ENCODE results near the gene CUL3. TPM values are rescaled to one million over a fixed set of nuclear protein-coding genes. Genes with fewer than 3 reads are reported as not detected.
"Not testable (repeated sequence)": the region's sequence is repeated elsewhere in the genome, so short reads cannot be mapped to it uniquely, and the experiment has no call there.

The CUL3 gene
- 100 to 1,000 TPM in 1 of 10 donors, 10 to 100 TPM in 9; 67.2 to 102 (median 80.5) TPM for polyA plus RNA-seq (ENCODE audit: insufficient read length in 10 of 10)
- long read RNA-seq, donor 1, full-length matches to known transcripts: 10 of 10 reads
- long read RNA-seq, donor 1, partial matches to known transcripts: 0 of 10 reads
- long read RNA-seq, donor 1, other reads (novel, unspliced or antisense): 0 of 10 reads
- long read RNA-seq, donor 2, full-length matches to known transcripts: 3 of 3 reads
- long read RNA-seq, donor 2, partial matches to known transcripts: 0 of 3 reads
- long read RNA-seq, donor 2, other reads (novel, unspliced or antisense): 0 of 3 reads
- long read RNA-seq, donor 3: 0 reads
- long read RNA-seq, donor 4, full-length matches to known transcripts: 4 of 4 reads
- long read RNA-seq, donor 4, partial matches to known transcripts: 0 of 4 reads
- long read RNA-seq, donor 4, other reads (novel, unspliced or antisense): 0 of 4 reads
- long read RNA-seq, donor 5, full-length matches to known transcripts: 6 of 13 reads
- long read RNA-seq, donor 5, partial matches to known transcripts: 7 of 13 reads
- long read RNA-seq, donor 5, other reads (novel, unspliced or antisense): 0 of 13 reads
- long read RNA-seq, donor 6, full-length matches to known transcripts: 2 of 2 reads
- long read RNA-seq, donor 6, partial matches to known transcripts: 0 of 2 reads
- long read RNA-seq, donor 6, other reads (novel, unspliced or antisense): 0 of 2 reads
- long read RNA-seq, donor 7, full-length matches to known transcripts: 9 of 9 reads
- long read RNA-seq, donor 7, partial matches to known transcripts: 0 of 9 reads
- long read RNA-seq, donor 7, other reads (novel, unspliced or antisense): 0 of 9 reads
- long read RNA-seq, donor 8, full-length matches to known transcripts: 6 of 6 reads
- long read RNA-seq, donor 8, partial matches to known transcripts: 0 of 6 reads
- long read RNA-seq, donor 8, other reads (novel, unspliced or antisense): 0 of 6 reads
- long read RNA-seq, donor 9: 0 reads

DNA sequence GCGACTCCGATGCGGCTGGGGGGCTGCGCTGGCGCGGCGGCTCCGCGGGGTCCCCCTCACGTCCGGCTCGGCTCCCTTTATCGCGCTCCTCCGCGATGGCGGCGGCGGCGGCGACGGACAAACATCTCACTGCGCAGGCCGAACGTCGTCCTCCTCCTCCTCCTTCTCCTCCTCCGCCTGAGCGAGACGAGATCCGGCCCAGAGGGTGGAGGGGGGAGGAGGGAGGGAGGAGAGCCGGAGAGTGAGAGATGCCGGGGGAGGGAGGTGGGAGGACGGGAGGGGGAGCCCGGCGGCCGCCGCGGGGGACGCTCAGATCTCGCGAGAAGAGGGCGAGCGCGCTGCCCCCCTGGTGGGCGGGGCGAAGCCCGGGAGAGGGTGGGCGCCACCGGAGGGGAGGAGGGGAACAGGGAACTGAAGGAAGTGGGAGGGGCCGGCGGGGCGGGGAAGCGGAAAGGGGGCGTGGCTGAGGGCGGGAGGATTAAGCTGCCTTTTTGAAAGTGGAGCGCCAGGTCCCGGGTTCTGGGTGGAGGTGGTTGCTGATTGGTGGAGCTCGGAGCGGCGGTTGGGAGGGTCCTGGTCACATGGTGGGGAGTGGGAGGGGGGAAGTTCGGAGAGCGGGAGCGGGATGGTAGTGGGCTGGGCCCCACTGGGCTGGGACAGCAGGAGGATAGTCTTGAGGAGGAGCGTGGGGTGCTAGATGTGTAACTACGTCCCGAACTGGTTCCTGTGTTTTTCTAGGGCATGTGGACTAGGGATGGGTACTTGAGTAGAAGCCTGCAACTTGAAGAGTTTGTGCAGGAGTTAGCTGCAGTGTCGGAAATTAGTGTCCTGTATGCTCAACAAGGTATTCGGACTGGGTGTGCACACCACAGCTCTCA, at the start of gene CUL3:
Gene CUL3 (minus strand): TSS at position 153 of the 878 bp plus-strand sequence. CDS start 354 bp downstream, outside the sequence.
- peak; percentile 98 to 99 (median 99) for DNase-seq

DNA sequence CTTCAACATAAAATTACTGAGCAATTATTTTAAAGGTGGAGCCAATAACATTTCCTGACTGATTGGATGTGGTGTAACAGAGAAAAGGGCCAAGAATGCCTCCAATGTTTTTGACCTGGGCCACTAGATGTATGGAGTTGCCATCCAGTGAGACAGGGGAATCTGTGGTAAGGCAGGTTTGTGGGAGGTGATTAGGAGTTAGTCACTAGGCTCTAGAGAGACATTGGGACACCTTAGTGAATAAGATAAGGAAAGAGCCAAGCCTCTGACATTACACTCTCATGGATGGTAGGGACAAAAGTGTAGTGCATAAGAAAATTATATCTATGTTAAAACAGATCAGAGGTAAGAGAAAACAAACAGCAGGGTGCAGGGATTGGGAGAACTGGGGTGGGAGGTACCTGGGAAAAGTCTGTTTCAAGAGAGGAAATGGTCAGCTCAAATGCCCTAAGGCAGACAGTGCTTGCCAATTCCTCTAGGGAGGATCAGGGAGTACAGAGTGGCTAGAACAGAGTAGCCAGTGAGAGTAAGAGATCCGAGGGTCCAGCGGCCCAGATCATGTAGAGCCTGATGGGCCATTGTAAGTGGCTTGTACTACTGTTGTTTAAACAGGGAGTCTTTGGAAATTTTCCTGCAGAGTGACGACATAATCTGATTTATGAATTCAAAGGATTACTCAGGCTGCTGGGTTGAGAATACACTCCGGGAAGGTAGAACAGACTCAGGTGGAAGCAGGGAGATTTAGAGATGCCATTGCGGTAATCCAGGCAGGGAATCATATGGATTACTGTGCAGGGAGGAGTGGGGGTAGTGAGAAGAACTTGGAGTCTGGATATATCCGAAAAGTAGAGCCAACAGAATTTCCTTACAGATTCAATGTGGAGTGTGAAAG, 45.7 kb upstream of the CUL3 start:
- no peak for DNase-seq

DNA sequence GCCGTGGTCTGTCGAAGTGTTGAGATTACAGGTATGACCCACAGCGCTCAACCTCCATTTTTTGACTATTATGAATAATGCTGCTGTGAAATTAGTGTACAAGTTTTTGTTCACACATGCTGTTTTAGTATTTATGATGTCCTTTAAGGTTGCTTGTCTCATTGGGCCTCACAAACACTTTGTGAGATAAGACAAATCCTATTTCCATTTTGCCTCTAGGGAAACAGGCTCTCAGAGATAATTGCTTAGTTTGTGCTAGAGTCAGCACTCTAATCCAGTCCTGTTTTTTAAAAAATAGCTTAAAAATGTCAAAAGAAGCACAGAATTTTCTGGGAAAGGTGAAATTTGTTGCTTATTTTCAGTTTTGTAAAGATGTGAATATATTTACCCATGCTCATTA, 43.3 kb upstream of the CUL3 start:
- no peak for DNase-seq

DNA sequence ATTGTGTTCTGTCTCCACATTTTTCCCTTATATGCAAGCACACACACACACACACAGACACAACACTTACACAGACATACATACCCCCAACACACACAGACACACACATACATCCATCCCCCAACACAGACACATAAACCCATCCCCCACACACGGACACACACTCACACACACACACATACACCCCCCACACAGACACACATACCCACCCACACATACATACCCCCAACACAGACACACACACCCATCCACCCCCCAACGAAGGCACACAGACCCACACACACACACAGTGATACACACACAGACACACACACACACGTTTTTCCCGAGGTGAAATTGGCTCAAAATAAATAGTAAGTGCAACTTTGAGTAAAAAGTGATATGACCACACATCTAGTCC, 41.6 kb upstream of the CUL3 start:
- no peak for DNase-seq

DNA sequence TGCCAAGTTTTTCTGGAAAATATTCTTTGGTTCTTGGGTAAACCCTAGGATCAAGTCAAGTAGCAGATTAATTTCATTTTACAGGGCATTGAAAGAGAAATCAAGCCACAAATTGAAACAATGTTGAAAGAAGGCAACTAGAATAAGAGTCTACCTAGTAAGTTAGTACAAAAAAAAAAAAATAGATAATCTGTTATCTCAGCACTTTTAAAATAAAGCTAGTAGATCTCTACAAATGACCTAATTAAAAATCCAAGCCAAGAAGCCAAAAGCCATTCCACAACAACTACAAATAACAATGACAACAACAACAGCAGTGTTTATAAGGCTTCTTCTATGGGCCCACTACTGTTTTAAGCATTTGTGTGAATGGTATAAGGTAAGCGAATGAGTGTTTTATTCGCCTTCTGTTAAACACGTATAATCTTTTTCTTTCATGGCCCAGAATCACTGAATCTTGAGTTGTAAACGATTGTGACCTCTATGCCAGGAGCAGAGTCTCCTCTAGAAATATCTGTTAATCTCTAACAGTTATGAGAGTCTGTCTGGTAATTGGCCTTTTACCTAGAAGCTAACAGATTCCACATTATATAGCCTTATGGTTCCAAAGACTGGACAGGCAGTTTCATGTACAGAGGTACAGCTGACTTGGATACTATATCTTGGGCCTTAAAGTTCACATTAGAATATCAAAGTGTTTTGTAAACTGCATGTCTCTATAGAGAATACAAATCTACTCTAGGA, 28.6 kb upstream of the CUL3 start:
- DNase-seq: no peak

DNA sequence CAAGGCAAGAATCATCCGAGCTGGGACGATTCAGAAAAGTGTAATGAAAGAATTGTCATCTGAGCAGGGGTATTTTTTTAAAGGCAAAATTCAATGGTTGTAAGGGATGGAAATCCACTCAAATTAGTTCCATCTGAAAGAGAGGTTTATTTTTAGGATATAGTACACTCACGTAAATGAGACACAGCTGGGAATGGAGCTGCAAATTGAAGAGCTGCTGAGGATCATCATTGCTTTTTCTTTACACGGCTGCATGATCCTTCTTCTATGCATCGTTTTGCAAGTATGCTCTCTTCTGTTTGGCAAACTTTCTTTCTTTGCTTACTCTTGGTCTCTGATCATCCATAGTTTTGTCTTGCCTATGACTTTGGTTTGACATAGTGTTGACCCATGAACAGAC, 27.4 kb upstream of the CUL3 start:
- DNase-seq: peak in 1 of 3 donors; percentile 3

DNA sequence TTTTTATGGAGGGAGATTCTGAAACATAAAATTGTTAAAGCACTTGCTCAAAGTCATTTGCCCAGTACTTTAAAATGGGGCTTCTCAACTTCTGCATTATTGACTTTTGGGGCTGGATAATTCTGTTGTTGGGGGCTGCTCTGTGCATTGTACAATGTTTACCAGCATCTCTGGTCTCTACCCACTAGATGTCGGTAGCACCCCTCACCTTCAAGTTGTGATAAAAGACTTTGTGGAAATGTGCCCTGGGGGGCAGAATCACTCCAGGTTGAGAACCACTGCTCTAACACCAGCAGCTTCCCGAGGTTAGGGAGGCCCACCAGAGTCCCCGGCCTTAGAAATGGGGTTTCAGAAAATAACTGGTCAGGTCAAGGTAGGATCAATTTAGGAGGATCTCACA, 26.8 kb upstream of the CUL3 start:
- no peak for DNase-seq

DNA sequence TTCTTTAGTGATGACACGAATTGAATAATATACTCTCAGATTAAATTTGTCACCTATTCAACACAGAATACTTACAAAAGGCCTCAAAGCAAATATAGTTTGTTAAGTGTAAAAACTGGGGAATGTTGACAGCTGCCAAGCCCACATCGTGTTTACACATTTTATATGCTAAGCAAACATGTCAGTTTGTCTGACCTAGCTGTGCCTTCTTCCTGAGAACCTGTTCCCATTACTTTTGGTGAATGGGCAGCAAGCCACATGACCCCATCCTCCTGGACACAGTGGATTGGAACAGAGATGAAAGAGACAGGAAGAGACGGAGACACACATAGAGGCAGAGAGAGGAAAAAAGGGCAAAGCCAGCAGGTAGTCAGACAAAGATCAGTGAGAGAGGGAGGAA, 22.9 kb upstream of the CUL3 start:
- DNase-seq: no peak

DNA sequence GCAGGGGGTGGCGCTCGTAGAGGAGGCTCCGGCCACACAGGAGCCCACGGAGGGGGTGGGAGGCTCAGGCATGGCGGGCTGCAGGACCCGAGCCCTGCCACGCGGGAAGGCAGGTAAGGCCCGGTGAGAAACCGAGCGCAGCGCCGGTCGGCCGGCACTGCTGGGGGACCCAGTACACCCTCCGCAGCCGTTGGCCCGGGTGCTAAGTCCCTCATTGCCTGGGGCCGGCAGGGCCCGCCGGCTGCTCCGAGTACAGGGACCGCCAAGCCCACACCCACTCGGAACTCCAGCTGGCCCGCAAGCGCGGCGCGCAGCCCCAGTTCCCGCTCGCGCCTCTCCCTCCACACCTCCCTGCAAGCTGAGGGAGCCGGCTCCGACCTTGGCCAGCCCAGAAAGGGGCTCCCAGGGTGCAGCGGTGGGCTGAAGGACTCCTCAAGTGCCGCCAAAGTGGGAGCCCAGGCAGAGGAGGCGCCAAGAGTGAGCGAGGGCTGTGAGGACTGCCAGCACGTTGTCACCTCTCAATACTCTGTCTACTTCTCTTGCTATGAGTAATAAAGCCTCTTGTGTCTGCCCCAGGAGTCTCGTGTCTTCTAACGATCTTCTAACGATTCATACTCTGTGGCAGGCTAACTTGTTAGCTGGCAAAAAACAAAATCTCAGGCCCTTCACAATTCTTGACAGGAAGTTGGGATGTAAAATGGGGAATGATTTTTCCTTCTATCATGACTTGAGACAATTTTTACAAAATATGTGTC, 18.8 kb upstream of the CUL3 start:
- DNase-seq: not testable (repeated sequence)

DNA sequence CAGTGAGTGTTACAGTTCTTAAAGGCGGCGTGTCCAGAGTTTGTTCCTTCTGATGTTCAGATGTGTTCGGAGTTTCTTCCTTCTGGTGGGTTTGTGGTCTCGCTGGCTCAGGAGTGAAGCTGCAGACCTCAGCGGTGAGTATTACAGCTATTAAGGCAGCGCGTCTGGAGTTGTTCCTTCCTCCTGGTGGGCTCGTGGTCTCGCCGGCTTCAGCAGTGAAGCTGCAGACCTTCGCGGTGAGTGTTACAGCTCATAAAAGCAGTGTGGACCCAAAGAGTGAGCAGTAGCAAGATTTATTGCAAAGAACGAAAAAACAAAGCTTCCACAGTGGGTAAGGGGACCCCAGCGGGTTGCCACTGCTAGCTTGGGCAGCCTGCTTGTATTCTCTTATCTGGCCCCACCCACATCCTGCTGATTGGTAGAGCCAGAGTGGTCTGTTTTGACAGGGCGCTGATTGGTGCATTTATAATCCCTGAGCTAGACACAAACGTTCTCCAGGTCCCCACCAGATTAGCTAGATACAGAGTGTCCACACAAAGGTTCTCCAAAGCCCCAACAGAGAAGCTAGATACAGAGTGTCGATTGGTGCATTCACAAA, 17.7 kb upstream of the CUL3 start:
- DNase-seq: not testable (repeated sequence)

DNA sequence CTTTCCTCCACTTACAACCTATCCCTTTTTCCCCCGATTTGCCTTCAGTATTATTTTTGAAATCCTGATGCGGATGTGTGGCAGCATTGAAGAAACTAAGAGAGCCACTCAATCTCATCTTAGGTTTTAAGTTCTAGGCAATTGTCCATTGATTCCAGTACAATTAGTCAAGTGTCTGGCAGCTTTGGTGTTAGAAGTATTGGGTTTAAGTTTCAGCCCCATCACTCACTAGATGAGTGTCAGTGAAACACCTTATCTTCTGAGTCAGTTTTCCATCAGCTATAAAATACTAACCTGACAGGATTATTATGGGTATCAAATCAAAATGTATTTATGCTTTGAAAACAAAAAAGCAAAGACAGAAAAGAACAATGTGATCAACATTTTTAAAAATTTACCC, 16.8 kb upstream of the CUL3 start:
- DNase-seq: no peak

DNA sequence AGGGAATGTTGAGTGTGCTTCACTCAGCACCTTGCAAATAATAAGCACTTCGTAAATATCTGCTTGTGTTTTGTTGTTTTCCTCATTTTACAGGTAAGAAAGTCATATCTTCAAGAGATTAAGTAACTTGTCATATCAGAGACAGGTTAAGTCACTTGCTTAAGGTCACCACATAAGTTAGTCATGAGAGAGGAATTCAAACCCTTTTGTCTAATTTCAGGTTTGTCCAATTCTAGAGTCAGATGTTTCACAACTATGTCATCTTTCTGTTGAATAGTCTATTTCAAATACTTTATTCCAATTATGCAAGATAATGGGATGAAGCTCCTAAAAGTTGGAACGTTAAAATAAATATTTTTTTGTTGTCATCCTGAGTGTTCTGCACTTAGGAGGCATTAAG, 13.5 kb upstream of the CUL3 start:
- no peak for DNase-seq

DNA sequence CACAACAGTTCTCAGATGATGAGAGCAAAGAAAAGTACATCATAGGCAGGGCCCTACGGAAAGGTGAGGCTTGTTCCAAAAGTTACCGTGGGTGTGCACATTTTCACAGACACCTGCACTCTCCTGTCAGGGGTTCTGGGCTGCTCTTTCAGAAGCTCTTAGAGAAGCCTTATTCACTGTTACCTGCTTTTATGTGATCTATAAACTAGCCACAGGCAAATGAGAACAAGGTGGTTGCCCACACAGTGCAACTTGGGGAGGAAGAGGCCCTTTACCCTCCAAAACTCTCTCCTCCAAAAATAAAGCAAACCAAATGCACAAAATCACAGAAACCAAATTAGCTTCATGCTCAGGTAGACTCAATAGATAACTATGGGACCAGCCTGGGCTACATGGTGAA, 11.1 kb upstream of the CUL3 start:
- no peak for DNase-seq

DNA sequence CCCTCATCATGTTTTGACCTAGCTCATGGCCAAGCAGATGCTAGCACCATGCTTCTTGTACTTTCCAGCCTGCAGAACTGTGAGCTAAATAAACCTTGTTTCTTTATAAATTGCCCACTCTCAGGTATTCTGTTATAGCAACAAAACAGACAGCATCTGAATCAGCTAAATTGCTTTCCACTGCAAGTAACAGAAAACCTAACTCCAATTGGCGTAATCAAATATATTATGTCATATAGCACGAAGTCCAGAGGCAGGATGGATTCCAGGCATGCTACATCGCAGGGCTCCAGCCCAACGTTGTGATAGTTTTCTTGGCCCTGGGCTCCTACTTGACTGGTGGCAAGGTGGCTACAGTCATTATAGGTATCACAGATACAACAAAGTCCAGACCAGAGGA, 10.4 kb upstream of the CUL3 start:
- DNase-seq: no peak

DNA sequence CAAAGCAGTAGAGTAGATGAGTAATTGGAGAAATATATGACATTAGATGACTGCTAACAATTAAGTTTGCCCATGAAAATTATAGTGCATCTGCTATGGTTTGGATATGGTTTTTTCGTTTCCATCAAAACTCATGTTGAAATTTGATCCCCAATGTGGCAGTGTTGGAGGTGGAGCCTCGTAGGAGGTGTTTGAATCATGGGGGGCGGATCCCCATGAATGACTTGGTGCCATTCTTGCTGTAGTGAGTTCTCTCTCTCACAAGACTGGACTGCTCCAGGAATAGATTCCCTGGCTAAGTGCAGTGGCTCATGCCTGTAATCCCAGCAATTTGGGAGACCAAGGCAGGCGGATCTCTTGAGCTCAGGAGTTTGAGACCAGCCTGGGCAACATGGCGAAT, 9.7 kb upstream of the CUL3 start:
- DNase-seq: no peak

DNA sequence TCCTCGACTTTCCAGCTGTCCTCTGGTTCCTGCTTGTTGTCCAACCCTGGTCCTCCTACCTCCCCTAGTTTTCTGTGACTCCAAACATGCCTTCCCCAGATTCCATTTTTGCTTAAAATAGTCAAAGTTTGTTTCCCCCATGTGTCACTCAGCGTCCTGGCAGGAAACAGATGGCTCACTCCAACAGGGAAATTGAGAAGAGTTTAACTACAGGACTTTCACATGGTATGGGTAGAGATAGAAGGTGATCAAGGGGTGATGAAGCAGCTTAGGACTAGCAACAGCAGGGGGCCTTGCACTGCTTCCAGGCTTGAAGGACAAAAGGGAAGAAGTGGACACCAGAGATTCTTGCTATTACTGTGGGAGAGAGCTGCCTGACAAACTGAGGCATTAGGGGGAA, 6.1 kb upstream of the CUL3 start:
- DNase-seq: no peak

DNA sequence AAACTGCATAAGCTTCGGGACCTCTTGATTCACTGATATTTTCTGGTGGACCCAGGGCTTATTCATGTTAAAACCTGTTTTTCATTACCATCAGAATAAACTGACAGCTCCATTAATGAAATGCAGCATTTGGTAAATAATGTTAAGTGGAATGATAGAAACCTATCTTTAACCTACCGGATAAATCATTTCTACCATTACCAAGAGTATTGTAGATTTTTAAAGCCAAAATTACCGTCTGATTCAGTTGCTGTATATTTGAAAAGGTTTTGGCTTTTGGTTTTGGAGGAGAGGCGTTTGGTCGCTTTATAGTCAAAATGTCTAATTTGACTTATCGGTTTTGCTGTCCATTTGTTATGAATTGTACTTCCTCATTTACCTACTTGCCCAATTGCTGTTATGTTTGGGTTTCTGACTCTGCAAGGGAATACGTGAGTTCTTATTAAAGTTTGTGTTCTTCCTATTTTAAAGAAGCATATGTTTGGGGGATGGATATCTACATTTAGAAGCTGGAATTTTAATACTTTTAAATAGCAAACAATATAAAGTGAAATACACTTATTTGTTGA, 1.0 kb upstream of the CUL3 start:
- DNase-seq: no peak

DNA sequence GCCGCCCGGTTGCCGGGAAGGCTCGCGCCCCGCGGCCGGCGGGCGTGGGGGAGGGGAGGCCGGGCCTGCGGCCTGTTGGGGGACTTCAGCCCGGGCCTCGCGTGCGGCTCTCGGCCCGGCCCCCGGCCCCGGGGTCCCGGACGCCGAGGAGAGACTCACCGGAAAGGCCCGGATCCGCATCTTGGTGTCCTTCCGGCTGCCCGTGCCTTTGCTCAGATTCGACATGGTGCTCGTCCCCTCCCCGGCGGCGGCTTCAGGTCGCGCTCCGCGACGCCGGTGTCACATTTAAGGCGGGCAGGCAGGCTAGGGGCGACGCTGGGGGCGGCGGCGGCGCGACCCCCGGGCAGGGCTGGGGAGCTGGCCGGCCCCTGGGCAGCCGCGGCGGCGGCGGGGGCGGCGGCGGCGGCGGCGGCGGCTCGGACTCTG, 365 bp downstream of the CUL3 start:
- peak in 2 of 3 donors; percentile 39 to 63 for DNase-seq

Measured in muscle of back (tissue), 13 donors.